GM12892 (cell line): ENCODE results near the gene ADCY6.

Experiments
- DNase-seq: peaks from one replicate; pipeline ENCODE4 v3.0.0; 2011; ENCODE audit not compliant: insufficient read length
- FAIRE-seq: peaks from 2 replicates; lab custom pipeline; 2011; peaks lifted over from hg19 to GRCh38; lab: Jason Lieb, UNC
- POLR2A ChIP-seq: IDR thresholded peaks from 2 replicates; pipeline ENCODE4 v1.6.1; 2011; ENCODE audit warnings: low read depth, low read length, control low read depth
- POLR2AphosphoS5 ChIP-seq: IDR thresholded peaks from 2 replicates; pipeline ENCODE4 v1.6.1; 2011; ENCODE audit warnings: low read depth, low read length, control low read depth
- TAF1 ChIP-seq: IDR thresholded peaks from 2 replicates; pipeline ENCODE4 v1.6.1; 2011; ENCODE audit warnings: low read depth, mild to moderate bottlenecking, control low read depth, low read length, borderline replicate concordance

Gene ADCY6

GRCh38 chr12:48823281-48823680 is 34.4 kb upstream of the ADCY6 start:
- DNase-seq (no peak), FAIRE-seq (no peak)
- no peak for TF ChIP-seq TAF1
- TF ChIP-seq POLR2A, result no peak
- TF ChIP-seq POLR2AphosphoS5, result no peak

GRCh38 chr12:48822711-48823110 is 33.8 kb upstream of the ADCY6 start:
- FAIRE-seq (no peak), DNase-seq (no peak)
- TF ChIP-seq TAF1, result no peak
- no peak for TF ChIP-seq POLR2AphosphoS5
- TF ChIP-seq POLR2A, result no peak

GRCh38 chr12:48822139-48822538 is 33.2 kb upstream of the ADCY6 start:
- TF ChIP-seq POLR2A (no peak), TAF1 (no peak), POLR2AphosphoS5 (no peak)
- FAIRE-seq (no peak), DNase-seq (no peak)

GRCh38 chr12:48819986-48820725 is 31.3 kb upstream of the ADCY6 start:
- DNase-seq, result no peak
- no peak for FAIRE-seq

GRCh38 chr12:48818831-48819590 is 30.1 kb upstream of the ADCY6 start:
- TF ChIP-seq POLR2AphosphoS5 (no peak), TAF1 (no peak), POLR2A (no peak)
- DNase-seq (no peak), FAIRE-seq (no peak)

More at GRCh38 chr12:48819986-48820725, 31.3 kb upstream of the ADCY6 start:
- no peak for TF ChIP-seq POLR2AphosphoS5
- no peak for TF ChIP-seq TAF1
- TF ChIP-seq POLR2A, result no peak

GRCh38 chr12:48817873-48818830 is 29.3 kb upstream of the ADCY6 start, which contains the start of gene CACNB3:
Gene CACNB3, plus strand, starts transcription at chr12:48818496. Its CDS starts 434 bp downstream, at chr12:48818930.
- TF ChIP-seq POLR2AphosphoS5 (no peak), POLR2A (no peak), TAF1 (no peak)
- DNase-seq, result peak; percentile 64
- peak; percentile 67 for FAIRE-seq

GRCh38 chr12:48816143-48816854 is 27.4 kb upstream of the ADCY6 start:
- no peak for FAIRE-seq
- no peak for TF ChIP-seq POLR2A
- no peak for TF ChIP-seq TAF1
- no peak for TF ChIP-seq POLR2AphosphoS5
- DNase-seq, result no peak

- no peak for TF ChIP-seq TAF1
- TF ChIP-seq POLR2AphosphoS5, result no peak
- no peak for TF ChIP-seq POLR2A
These were observed 26.5 kb upstream of the ADCY6 start for GRCh38 chr12:48815126-48816110.

More at GRCh38 chr12:48815126-48816110, 26.5 kb upstream of the ADCY6 start:
- peak; percentile 72 for FAIRE-seq
- DNase-seq, result no peak
